Stimulated activated CD8-positive, alpha-beta memory T cell treated with anti-CD3 and anti-CD28 coated beads, Interleukin-2, amount 100 ng/mL, for 1 hour (primary cell): ENCODE data around the gene PTGES2.

ENCODE experiments used
- DNase-seq, 2 donors: peaks; one replicate each; pipeline ENCODE4 v3.0.0-alpha.2; 2020; ENCODE audit warnings: low read depth in 2 of 2

PTGES2 gene

GRCh38 chr9:128103589-128103962 is 24.0 kb downstream of the PTGES2 start:
- peak in 1 of 2 donors; percentile 15 for DNase-seq

- no peak for DNase-seq
These were observed 24.5 kb downstream of the PTGES2 start for GRCh38 chr9:128102861-128103588.

GRCh38 chr9:128102196-128102595 is 25.3 kb downstream of the PTGES2 start:
- no peak for DNase-seq

- DNase-seq, result no peak
These were observed 25.8 kb downstream of the PTGES2 start for GRCh38 chr9:128101690-128102089.

GRCh38 chr9:128101231-128101661 is 26.3 kb downstream of the PTGES2 start:
- DNase-seq, result no peak

GRCh38 chr9:128100581-128100980 is 26.9 kb downstream of the PTGES2 start:
- no peak for DNase-seq

- DNase-seq, result no peak
These were observed 27.5 kb downstream of the PTGES2 start for GRCh38 chr9:128099932-128100491.

- DNase-seq, result no peak
These were observed 28.1 kb downstream of the PTGES2 start for GRCh38 chr9:128099231-128099931.

- DNase-seq, result peak; percentile 23 to 25
These were observed 29.0 kb downstream of the PTGES2 start for GRCh38 chr9:128098297-128099230.

GRCh38 chr9:128097543-128098296 is 29.8 kb downstream of the PTGES2 start:
- DNase-seq, result no peak

GRCh38 chr9:128096616-128097536 is 30.7 kb downstream of the PTGES2 start:
- no peak for DNase-seq

GRCh38 chr9:128094950-128095544 is 32.5 kb downstream of the PTGES2 start:
- DNase-seq, result no peak

GRCh38 chr9:128094166-128094949 is 33.2 kb downstream of the PTGES2 start:
- peak; percentile 31 to 52 for DNase-seq

- DNase-seq, result no peak
These were observed 34.5 kb downstream of the PTGES2 start for GRCh38 chr9:128093011-128093410.

- no peak for DNase-seq
These were observed 35.1 kb downstream of the PTGES2 start for GRCh38 chr9:128092199-128092977.

- DNase-seq, result no peak
These were observed 36.0 kb downstream of the PTGES2 start for GRCh38 chr9:128091571-128091970.

GRCh38 chr9:128091144-128091543 is 36.4 kb downstream of the PTGES2 start:
- DNase-seq, result no peak

GRCh38 chr9:128089299-128089698 is 38.2 kb downstream of the PTGES2 start:
- DNase-seq, result no peak
